Vagina (tissue), 2 donors: ENCODE results near the gene ST8SIA2.

Experiments
- POLR2A ChIP-seq, 2 donors: fragments of 450-650 bp; IDR thresholded peaks; one replicate each; pipeline ENCODE4 v1.6.1; 2017; ENCODE audit warnings: antibody characterized with exemption in 2 of 2, mild to moderate bottlenecking in 2 of 2, moderate library complexity in 2 of 2
- TF ChIP-seq, protein P1 (sequence below), 3 experiments: fragments of 450-650 bp in 2 of 3; fragments of 200-600 bp in 1 of 3; sonication (generic) in 1 of 3; IDR thresholded peaks; one replicate each; pipeline ENCODE4 v1.5.1; 2017 to 2019; ENCODE audit warnings: antibody characterized with exemption in 3 of 3, mild to moderate bottlenecking in 2 of 3, moderate library complexity in 2 of 3

DNA sequence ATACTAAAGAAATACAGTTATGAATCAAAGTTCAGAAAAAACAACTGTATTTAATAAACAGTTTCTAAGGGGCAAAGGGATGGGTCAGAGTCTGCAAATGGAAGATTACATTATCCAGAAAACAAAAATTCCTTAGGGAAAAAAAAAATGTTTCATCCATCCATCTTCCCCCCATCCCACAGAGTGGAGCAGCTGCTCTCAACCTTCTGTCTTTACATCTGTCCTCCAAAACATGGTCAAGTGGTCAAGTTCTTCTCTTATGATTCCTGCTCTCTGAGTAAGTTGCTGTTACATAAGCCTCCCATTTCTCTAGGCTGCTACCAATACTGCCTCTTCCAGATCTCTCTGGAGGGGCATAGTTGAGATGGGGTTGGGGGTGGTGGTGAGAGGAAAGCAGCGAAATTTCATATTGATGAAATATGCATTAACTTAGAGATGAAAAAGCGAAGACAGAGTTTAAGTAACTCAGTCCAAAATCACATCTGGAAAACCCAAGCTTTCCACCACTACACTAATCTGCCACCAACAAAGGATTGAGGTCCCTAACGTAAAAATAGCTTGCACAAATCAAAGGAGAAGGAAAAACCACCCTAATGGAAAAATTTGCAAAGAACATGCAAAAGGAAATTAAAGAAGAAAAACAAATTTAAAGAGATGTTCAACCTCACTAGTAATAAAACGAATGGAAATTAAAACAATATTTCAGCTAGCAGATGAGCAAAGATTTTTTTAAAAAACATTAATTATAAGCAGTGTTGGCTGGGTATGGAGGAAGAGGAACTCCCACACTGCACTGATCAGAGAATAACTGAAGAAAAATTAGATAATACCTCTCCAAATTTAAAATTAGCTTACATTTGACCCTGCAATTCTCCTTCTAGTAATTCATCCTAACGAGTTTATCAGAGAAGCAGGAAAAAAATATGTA lies 109.5 kb downstream of the ST8SIA2 start:
- no peak for TF ChIP-seq POLR2A (IDR thresholded peaks at IDR 0.05)
- TF ChIP-seq, protein P1, sequence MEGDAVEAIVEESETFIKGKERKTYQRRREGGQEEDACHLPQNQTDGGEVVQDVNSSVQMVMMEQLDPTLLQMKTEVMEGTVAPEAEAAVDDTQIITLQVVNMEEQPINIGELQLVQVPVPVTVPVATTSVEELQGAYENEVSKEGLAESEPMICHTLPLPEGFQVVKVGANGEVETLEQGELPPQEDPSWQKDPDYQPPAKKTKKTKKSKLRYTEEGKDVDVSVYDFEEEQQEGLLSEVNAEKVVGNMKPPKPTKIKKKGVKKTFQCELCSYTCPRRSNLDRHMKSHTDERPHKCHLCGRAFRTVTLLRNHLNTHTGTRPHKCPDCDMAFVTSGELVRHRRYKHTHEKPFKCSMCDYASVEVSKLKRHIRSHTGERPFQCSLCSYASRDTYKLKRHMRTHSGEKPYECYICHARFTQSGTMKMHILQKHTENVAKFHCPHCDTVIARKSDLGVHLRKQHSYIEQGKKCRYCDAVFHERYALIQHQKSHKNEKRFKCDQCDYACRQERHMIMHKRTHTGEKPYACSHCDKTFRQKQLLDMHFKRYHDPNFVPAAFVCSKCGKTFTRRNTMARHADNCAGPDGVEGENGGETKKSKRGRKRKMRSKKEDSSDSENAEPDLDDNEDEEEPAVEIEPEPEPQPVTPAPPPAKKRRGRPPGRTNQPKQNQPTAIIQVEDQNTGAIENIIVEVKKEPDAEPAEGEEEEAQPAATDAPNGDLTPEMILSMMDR (IDR thresholded peaks at IDR 0.05) = no peak
